ENCODE data around the gene RHPN2. TPM values are rescaled to one million over a fixed set of nuclear protein-coding genes. Genes with fewer than 3 reads are reported as not detected.
A peak's percentile ranks its signal among the peaks of the same experiment; 100 is the strongest.

The RHPN2 gene
- total and polyA plus RNA-seq, 2 of the 8 experiments (the other 6 are each of a cell fraction or from before 2014, with no cell fraction given) = 22.8 to 31.1 TPM

GRCh38 chr19:33080761-33081681, 16.3 kb upstream of the RHPN2 start, which contains the start of gene GPATCH1 (continued):
- TF ChIP-seq HDAC6 (IDR thresholded peaks at IDR 0.05; ENCODE audit: low read depth, low read length) = no peak
- TF ChIP-seq ATF3 (IDR thresholded peaks at IDR 0.05; ENCODE audit: insufficient read depth, low read depth, low read length) = no peak
- peak; percentile 56; the same call in 1 of the 2 replicates for TF ChIP-seq PHF8 (conservative IDR thresholded peaks at IDR 0.05; ENCODE audit: low read depth, low read length)
